Parathyroid adenoma (tissue), 2 donors: ENCODE results near the gene C14orf180.

Experiments used
- H2AFZ ChIP-seq: fragments of 300-600 bp; sonication (generic); one replicate; pipeline ENCODE4 v1.7.0; 2017; ENCODE audit warnings: antibody characterized with exemption, mild to moderate bottlenecking
- H3K27ac ChIP-seq: fragments of 300-600 bp; sonication (generic); one replicate; pipeline ENCODE4 v1.7.0; 2017
- H3K27me3 ChIP-seq: fragments of 300-600 bp; sonication (generic); one replicate; pipeline ENCODE4 v1.7.0; 2017; ENCODE audit warnings: low read length; ENCODE audit not compliant: control insufficient read depth, insufficient read depth
- H3K36me3 ChIP-seq: fragments of 300-600 bp; sonication (generic); one replicate; pipeline ENCODE4 v1.7.0; 2017; ENCODE audit warnings: low read length; ENCODE audit not compliant: control insufficient read depth, insufficient read depth
- H3K4me1 ChIP-seq: fragments of 300-600 bp; sonication (generic); one replicate; pipeline ENCODE4 v1.7.0; 2017; ENCODE audit warnings: control low read depth
- H3K4me2 ChIP-seq: fragments of 300-600 bp; sonication (generic); one replicate; pipeline ENCODE4 v1.7.0; 2017; ENCODE audit warnings: low read length
- H3K4me3 ChIP-seq: fragments of 300-600 bp; sonication (generic); one replicate; pipeline ENCODE4 v1.7.0; 2017; ENCODE audit warnings: low read depth, low read length
- H3K79me2 ChIP-seq: fragments of 300-600 bp; sonication (generic); one replicate; pipeline ENCODE4 v1.7.0; 2017; ENCODE audit warnings: control low read depth
- H3K9ac ChIP-seq: fragments of 300-600 bp; sonication (generic); one replicate; pipeline ENCODE4 v1.7.0; 2017; ENCODE audit warnings: mild to moderate bottlenecking
- H3K9me3 ChIP-seq: fragments of 300-600 bp; sonication (generic); one replicate; pipeline ENCODE4 v1.7.0; 2017; ENCODE audit warnings: low read length; ENCODE audit not compliant: control insufficient read depth
- TF ChIP-seq, protein P1 (sequence below): fragments of 300-600 bp; sonication (generic); IDR thresholded peaks from one replicate; pipeline ENCODE4 v1.7.0; 2017; ENCODE audit warnings: antibody characterized with exemption, mild to moderate bottlenecking
- donor health status: primary hyperparathyroidism.

Gene C14orf180

DNA sequence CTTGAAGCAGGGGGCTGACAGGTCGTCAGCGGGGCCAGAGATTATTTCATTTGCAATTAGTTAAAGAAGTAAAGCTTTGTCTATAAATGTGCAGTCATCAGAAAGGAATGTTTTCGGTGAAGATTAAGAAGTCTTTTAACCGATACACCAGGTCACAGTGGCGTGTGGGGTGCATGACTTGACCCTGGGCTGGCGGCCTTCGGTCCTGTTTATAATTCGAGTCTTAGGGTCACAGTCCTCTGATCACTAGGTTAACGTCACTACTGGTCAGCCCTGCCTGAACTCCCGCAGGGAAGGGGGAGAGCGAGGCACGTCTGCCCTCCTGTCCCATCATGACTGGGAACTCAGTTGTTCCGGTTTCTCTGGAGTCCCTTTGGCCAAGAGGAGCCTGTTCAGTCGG, 5.0 kb upstream of the C14orf180 start:
- H3K4me2 ChIP-seq = no peak overlapping the region
- no peaks in the 10 kb centered on the region for H3K36me3 ChIP-seq
- H3K79me2 ChIP-seq = no peaks in the 10 kb centered on the region
- H3K9ac ChIP-seq = no peak overlapping the region
- no peaks in the 10 kb centered on the region for H3K27me3 ChIP-seq
- no peaks in the 10 kb centered on the region for H3K9me3 ChIP-seq
- H2AFZ ChIP-seq = no peak overlapping the region
- H3K4me1 ChIP-seq = peaks cover 6% of the 10 kb centered on the region
- H3K4me3 ChIP-seq = no peak overlapping the region
- TF ChIP-seq, protein P1, sequence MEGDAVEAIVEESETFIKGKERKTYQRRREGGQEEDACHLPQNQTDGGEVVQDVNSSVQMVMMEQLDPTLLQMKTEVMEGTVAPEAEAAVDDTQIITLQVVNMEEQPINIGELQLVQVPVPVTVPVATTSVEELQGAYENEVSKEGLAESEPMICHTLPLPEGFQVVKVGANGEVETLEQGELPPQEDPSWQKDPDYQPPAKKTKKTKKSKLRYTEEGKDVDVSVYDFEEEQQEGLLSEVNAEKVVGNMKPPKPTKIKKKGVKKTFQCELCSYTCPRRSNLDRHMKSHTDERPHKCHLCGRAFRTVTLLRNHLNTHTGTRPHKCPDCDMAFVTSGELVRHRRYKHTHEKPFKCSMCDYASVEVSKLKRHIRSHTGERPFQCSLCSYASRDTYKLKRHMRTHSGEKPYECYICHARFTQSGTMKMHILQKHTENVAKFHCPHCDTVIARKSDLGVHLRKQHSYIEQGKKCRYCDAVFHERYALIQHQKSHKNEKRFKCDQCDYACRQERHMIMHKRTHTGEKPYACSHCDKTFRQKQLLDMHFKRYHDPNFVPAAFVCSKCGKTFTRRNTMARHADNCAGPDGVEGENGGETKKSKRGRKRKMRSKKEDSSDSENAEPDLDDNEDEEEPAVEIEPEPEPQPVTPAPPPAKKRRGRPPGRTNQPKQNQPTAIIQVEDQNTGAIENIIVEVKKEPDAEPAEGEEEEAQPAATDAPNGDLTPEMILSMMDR = no peak
- no peak overlapping the region for H3K27ac ChIP-seq

DNA sequence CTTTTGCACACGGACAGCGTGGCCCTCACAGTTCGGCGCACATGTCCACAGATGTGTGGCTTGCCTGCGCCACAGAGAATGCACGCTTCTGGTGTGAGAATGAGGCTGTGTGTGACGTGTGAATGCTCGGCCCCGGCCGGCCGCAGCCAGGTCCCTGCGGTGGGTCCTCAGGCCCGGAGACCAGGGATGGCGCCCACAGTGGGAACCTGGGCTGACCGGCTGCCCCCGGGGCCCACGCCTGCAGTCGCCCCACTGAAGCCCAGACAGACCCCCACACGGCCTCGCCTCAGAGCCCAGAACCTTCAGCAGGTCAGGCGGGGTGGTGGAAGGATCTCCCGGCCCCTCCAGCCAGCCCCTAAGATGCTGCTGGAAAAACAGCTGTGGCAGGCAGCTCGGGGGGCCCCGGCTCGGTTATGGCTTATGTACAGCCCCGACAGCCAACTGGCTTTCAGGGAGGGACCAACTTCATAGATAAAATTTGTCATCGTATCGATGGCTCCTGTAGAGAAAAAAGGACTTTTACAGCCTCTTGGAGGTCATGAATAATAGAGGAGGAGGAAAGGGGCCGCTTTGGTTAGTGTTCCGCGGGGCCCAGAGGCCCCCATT, 4.5 kb upstream of the C14orf180 start:
- no peak overlapping the region for H2AFZ ChIP-seq
- no peaks in the 10 kb centered on the region for H3K79me2 ChIP-seq
- no peaks in the 10 kb centered on the region for H3K36me3 ChIP-seq
- TF ChIP-seq, protein P1 = no peak
- H3K4me2 ChIP-seq = no peak overlapping the region
- no peak overlapping the region for H3K27ac ChIP-seq
- no peak overlapping the region for H3K4me3 ChIP-seq
- no peak overlapping the region for H3K9ac ChIP-seq
- no peaks in the 10 kb centered on the region for H3K27me3 ChIP-seq
- H3K9me3 ChIP-seq = no peaks in the 10 kb centered on the region
- H3K4me1 ChIP-seq = peaks cover 6% of the 10 kb centered on the region

DNA sequence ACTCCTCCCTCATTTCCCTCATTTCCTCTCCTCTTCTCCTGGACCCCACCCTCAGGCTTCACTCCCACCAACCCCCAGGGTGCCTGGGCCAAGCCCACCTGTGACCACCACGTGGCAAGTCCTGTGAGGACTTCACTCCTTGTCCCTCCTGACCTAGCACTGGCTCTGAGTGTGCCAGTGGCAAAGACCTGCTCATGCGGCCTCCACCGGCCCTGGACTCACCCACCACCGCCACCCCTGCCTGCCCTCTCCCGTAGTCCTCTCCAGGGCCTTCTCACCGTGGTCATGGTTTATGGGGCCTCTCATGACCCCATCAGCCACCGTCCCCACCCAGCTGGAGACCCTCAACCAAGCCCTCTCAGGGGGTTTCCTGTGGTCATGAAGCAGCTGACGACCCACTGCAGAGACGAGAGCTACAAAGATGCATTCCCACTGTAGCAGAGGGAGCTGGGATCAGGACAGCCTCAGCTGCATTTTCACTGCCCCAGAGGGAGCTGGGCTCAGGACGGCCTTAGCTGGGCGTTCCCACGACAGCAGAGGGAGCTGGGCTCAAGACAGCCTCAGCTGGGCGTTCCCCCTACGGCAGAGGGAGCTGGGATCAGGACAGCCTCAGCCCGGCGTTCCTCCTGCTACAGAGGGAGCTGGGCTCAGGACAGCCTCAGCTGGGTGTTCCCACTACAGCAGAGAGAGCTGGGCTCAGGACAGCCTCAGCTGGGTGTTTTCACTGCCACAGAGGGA, 3.2 kb upstream of the C14orf180 start:
- no peaks in the 10 kb centered on the region for H3K9me3 ChIP-seq

DNA sequence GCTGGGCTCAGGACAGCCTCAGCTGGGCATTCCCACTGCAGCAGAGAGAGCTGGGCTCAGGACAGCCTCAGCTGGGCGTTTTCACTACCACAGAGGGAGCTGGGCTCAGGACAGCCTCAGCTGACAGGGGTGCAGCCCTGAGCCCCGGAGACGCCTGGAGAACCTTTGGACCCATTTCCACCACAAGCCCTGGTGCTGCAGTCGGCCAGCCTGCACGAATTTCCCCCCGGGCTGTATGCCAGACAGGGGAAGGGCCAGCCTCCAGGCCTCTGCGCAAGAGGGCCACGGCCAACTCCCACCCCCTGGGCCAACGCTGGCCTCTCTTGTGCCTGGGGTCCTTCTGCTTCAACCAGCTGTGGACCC, 2.6 kb upstream of the C14orf180 start:
- Histone ChIP-seq H3K36me3 (no peaks in the 10 kb centered on the region), H3K9me3 (no peaks in the 10 kb centered on the region), H3K79me2 (no peaks in the 10 kb centered on the region), H2AFZ (no peak overlapping the region), H3K9ac (no peak overlapping the region), H3K4me3 (no peak overlapping the region), H3K27ac (no peak overlapping the region), H3K4me2 (no peak overlapping the region), H3K27me3 (no peaks in the 10 kb centered on the region), H3K4me1 (peaks cover 9% of the 10 kb centered on the region)
- TF ChIP-seq, protein P1 = no peak

More for the DNA sequence above, 3.2 kb upstream of the C14orf180 start:
- H3K27ac ChIP-seq = no peak overlapping the region
- H3K27me3 ChIP-seq = no peaks in the 10 kb centered on the region
- no peaks in the 10 kb centered on the region for H3K79me2 ChIP-seq
- TF ChIP-seq, protein P1 = no peak
- H3K4me1 ChIP-seq = peaks cover 9% of the 10 kb centered on the region
- H3K9ac ChIP-seq = no peak overlapping the region
- H2AFZ ChIP-seq = no peak overlapping the region
- H3K4me2 ChIP-seq = no peak overlapping the region
- no peaks in the 10 kb centered on the region for H3K36me3 ChIP-seq
- H3K4me3 ChIP-seq = no peak overlapping the region

DNA sequence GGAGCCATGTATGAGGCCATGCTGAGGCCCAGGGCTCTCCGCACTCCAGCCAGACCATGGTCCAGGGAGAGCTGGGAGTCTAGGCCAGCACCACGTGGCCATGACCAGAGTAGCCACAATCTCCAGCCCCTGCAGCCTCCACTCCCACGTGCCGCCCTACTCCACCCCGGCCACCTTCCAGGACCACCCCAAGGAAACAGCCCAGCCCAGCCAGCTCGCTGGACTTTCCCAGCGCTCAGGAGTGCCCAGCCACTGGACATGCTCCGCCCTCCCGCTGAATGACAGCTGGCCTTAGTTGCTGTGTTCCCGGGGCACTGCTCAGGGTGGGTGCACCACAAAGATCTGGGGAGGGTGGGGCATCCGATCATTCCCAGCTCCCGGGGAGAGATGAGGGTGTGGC, 2.1 kb upstream of the C14orf180 start:
- H3K4me1 ChIP-seq = peaks cover 12% of the 10 kb centered on the region

More for the DNA sequence above, 2.1 kb upstream of the C14orf180 start:
- H3K27me3 ChIP-seq = no peaks in the 10 kb centered on the region
- TF ChIP-seq, protein P1 = no peak
- H3K36me3 ChIP-seq = no peaks in the 10 kb centered on the region
- H3K79me2 ChIP-seq = no peaks in the 10 kb centered on the region
- no peaks in the 10 kb centered on the region for H3K9me3 ChIP-seq
- no peak overlapping the region for H3K27ac ChIP-seq
- H2AFZ ChIP-seq = no peak overlapping the region
- no peak overlapping the region for H3K4me2 ChIP-seq
- H3K4me3 ChIP-seq = no peak overlapping the region
- H3K9ac ChIP-seq = no peak overlapping the region
